Sigmoid colon (tissue), 7 donors: Measurements from ENCODE around the gene TADA2A. TPM values are rescaled to one million over a fixed set of nuclear protein-coding genes. Genes with fewer than 3 reads are reported as not detected.

ENCODE experiments used
- DNase-seq: peaks from one replicate; pipeline ENCODE4 v3.0.0-alpha.2; 2019
- H3K27ac ChIP-seq, 4 donors: fragments of 200-600 bp; sonication (generic); one replicate each; pipeline ENCODE4 v1.5.1; 2016 to 2019; ENCODE audit warnings: mild to moderate bottlenecking in 1 of 4
- H3K27me3 ChIP-seq, 3 donors: fragments of 200-600 bp; sonication (generic); one replicate each; pipeline ENCODE4 v1.5.1; 2019; ENCODE audit warnings: mild to moderate bottlenecking in 1 of 3
- H3K36me3 ChIP-seq, 4 donors: fragments of 200-600 bp; sonication (generic); one replicate each; pipeline ENCODE4 v1.5.1; 2016 to 2019
- H3K4me1 ChIP-seq, 4 donors: fragments of 200-600 bp; sonication (generic); one replicate each; pipeline ENCODE4 v1.5.1; 2017 to 2019
- H3K4me3 ChIP-seq, 4 donors: fragments of 200-600 bp; sonication (generic); one replicate each; pipeline ENCODE4 v1.5.1; 2017 to 2019; ENCODE audit warnings: mild to moderate bottlenecking in 2 of 4, moderate library complexity in 1 of 4
- H3K9me3 ChIP-seq, 4 donors: fragments of 200-600 bp in 3 of 4; sonication (generic) in 3 of 4; one replicate each; pipeline versions ENCODE4 v1.5.1 to v1.6.1; 2013 to 2019
- CTCF ChIP-seq, 4 experiments: fragments of 450-650 bp in 3 of 4; fragments of 200-600 bp in 1 of 4; IDR thresholded peaks; one replicate each; pipeline ENCODE4 v1.5.1; 2016 to 2019; ENCODE audit warnings: antibody characterized with exemption in 4 of 4, mild to moderate bottlenecking in 3 of 4, moderate library complexity in 2 of 4
- EP300 ChIP-seq, 4 donors: sonication (generic); formaldehyde crosslinking; IDR thresholded peaks; one replicate each; pipeline ENCODE4 v1.6.1; 2017; ENCODE audit warnings: antibody characterized with exemption in 4 of 4
- POLR2A ChIP-seq, 2 donors: fragments of 450-650 bp; IDR thresholded peaks; one replicate each; pipeline ENCODE4 v1.6.1; 2016; ENCODE audit warnings: antibody characterized with exemption in 2 of 2, mild to moderate bottlenecking in 2 of 2, moderate library complexity in 2 of 2
- POLR2AphosphoS5 ChIP-seq, 4 donors: sonication (generic); formaldehyde crosslinking; IDR thresholded peaks; one replicate each; pipeline ENCODE4 v1.6.1; 2017; ENCODE audit warnings: antibody characterized with exemption in 4 of 4
- WGBS, 2 donors: extraction: QIAGEN DNeasy Blood & Tissue Kit; methylation state at CpG; one replicate each; pipeline ENCODE4 v1.1.7; 2013; 5-methylcytosine and 5-hydroxymethylcytosine counted together
- intact Hi-C: fragments of 100-400 bp; cut with DNase I; formaldehyde crosslinking; loops from one replicate; pipeline ENCODE4 v1.15.1; 2023
- polyA plus RNA-seq, 3 donors: library from polyadenylated mRNA; stranded (reverse); fragments of 200-250 nt; gene quantifications; one replicate each; pipeline ENCODE4 v1.2.3, GENCODE V29; 2013
- total RNA-seq, 4 donors: library from RNA; depleted of rRNA; stranded (reverse); fragments of >200 nt; gene quantifications; one replicate each; pipeline ENCODE4 v1.1.0, GENCODE V29; 2016
- donor health status: healthy with polysubstance abuse.
- donor health status: Bipolar disorder and iron deficiency.
- donor health status: healthy.

The TADA2A gene
- total and polyA plus RNA-seq, 7 donors = 7.2 to 22.7 (median 15.0) TPM

- TF ChIP-seq EP300 (IDR thresholded peaks at IDR 0.05) = no peak
- TF ChIP-seq CTCF (IDR thresholded peaks at IDR 0.05) = no peak
- TF ChIP-seq POLR2A (IDR thresholded peaks at IDR 0.05) = no peak
- intact Hi-C loops = no loop called here
- Histone ChIP-seq H3K4me3 (no peak overlapping the region), H3K27ac (no peak overlapping the region), H3K4me1 (no peaks in the 10 kb centered on the region), H3K36me3 (peaks cover 5 to 91% (median 10%) of the 10 kb centered on the region in 4 donors), H3K9me3 (no peaks in the 10 kb centered on the region), H3K27me3 (no peaks in the 10 kb centered on the region)
- DNase-seq = no peak
- 98% methylated on average over 7 of the region's 7 CpGs for WGBS, 2 donors
These were observed 58.5 kb downstream of the TADA2A start for GRCh38 chr17:37465069-37465616.

- H3K9me3 ChIP-seq = no peaks in the 10 kb centered on the region
- no peak for DNase-seq
- no peaks in the 10 kb centered on the region for H3K27me3 ChIP-seq
- TF ChIP-seq POLR2A (IDR thresholded peaks at IDR 0.05) = no peak
- WGBS, 2 donors = 90 to 92% methylated on average over 1 of the region's 1 CpG
- no peak overlapping the region for H3K4me3 ChIP-seq
- intact Hi-C loops = no loop called here
- peaks cover 11 to 95% (median 15%) of the 10 kb centered on the region in 4 donors for H3K36me3 ChIP-seq
- no peaks in the 10 kb centered on the region for H3K4me1 ChIP-seq
- H3K27ac ChIP-seq = no peak overlapping the region
These were observed 59.8 kb downstream of the TADA2A start for GRCh38 chr17:37466471-37466870.

GRCh38 chr17:37470181-37470580 lies 63.5 kb downstream of the TADA2A start:
- 78 to 91% methylated on average over 7 of the region's 7 CpGs for WGBS, 2 donors
- no peaks in the 10 kb centered on the region for H3K9me3 ChIP-seq
- no peaks in the 10 kb centered on the region for H3K4me1 ChIP-seq
- H3K27me3 ChIP-seq = no peaks in the 10 kb centered on the region
- H3K4me3 ChIP-seq = no peak overlapping the region
- no peak overlapping the region for H3K27ac ChIP-seq
- DNase-seq = no peak
- intact Hi-C loops = no loop called here
- peaks cover 18 to 99% (median 26%) of the 10 kb centered on the region in 4 donors for H3K36me3 ChIP-seq
- TF ChIP-seq EP300 (IDR thresholded peaks at IDR 0.05) (no peak), CTCF (IDR thresholded peaks at IDR 0.05) (no peak), POLR2AphosphoS5 (IDR thresholded peaks at IDR 0.05) (no peak), POLR2A (IDR thresholded peaks at IDR 0.05) (no peak)

GRCh38 chr17:37475731-37476420 lies 69.2 kb downstream of the TADA2A start:
- Histone ChIP-seq H3K4me3 (no peak overlapping the region), H3K4me1 (peaks cover 0 to 9% (median 0%) of the 10 kb centered on the region in 4 donors), H3K27ac (peak overlapping the region in 1 of 4 donors; percentile 16), H3K9me3 (no peaks in the 10 kb centered on the region), H3K36me3 (peaks cover 21 to 89% (median 33%) of the 10 kb centered on the region in 4 donors), H3K27me3 (no peaks in the 10 kb centered on the region)
- TF ChIP-seq CTCF (IDR thresholded peaks at IDR 0.05) (no peak), EP300 (IDR thresholded peaks at IDR 0.05) (no peak), POLR2A (IDR thresholded peaks at IDR 0.05) (no peak), POLR2AphosphoS5 (IDR thresholded peaks at IDR 0.05) (no peak)
- WGBS, 2 donors = 83 to 95% methylated on average over 1 of the region's 1 CpG
- DNase-seq = no peak
- intact Hi-C loops = no loop called here

GRCh38 chr17:37476431-37477120 lies 69.9 kb downstream of the TADA2A start:
- peaks cover 21 to 83% (median 30%) of the 10 kb centered on the region in 4 donors for H3K36me3 ChIP-seq
- DNase-seq = no peak

More at GRCh38 chr17:37476431-37477120, 69.9 kb downstream of the TADA2A start:
- Histone ChIP-seq H3K27me3 (no peaks in the 10 kb centered on the region), H3K27ac (peak overlapping the region in 1 of 4 donors; percentile 16), H3K4me3 (no peak overlapping the region), H3K9me3 (no peaks in the 10 kb centered on the region), H3K4me1 (peaks cover 0 to 9% (median 0%) of the 10 kb centered on the region in 4 donors)
- 77 to 86% methylated on average over 4 of the region's 4 CpGs for WGBS, 2 donors
- intact Hi-C loops = no loop called here
- TF ChIP-seq CTCF (IDR thresholded peaks at IDR 0.05) (no peak), POLR2AphosphoS5 (IDR thresholded peaks at IDR 0.05) (no peak)
